ENCODE results near the gene CALCOCO1. TPM values are rescaled to one million over a fixed set of nuclear protein-coding genes. Genes with fewer than 3 reads are reported as not detected.

CALCOCO1 gene
- total RNA-seq, 1 donor from 2014 or later = 25.3 TPM

- Histone ChIP-seq H3K4me1 (peaks cover 28% of the 10 kb centered on the region), H3K27me3 (peaks cover 100% of the 10 kb centered on the region), H3K9me3 (ENCODE audit: low read depth) (no peaks in the 10 kb centered on the region), H3K4me3 (no peak overlapping the region), H3K79me2 (ENCODE audit: low read depth) (no peaks in the 10 kb centered on the region), H3K4me2 (peak overlapping the region; percentile 77), H3K27ac (no peak overlapping the region), H3F3A (ENCODE audit: low read depth) (peaks cover 31% of the 10 kb centered on the region), H3K9ac (no peak overlapping the region), H4K20me1 (ENCODE audit: low read depth) (peaks cover 7% of the 10 kb centered on the region), H2AFZ (replicated peaks) (no peak overlapping the region), H3K36me3 (no peaks in the 10 kb centered on the region)
- Mint-ChIP-seq H3K4me1 (peaks cover 27% of the 10 kb centered on the region), H3K9me3 (no peaks in the 10 kb centered on the region), H3K27ac (no peak overlapping the region), H3K4me3 (peak overlapping the region; percentile 69), H3K27me3 (ENCODE audit: insufficient read depth, low read depth) (peaks cover 43% of the 10 kb centered on the region), H3K36me3 (no peaks in the 10 kb centered on the region)
- TF ChIP-seq EZH2 (IDR thresholded peaks at IDR 0.05) = no peak
- DNase-seq (ENCODE audit: low spot score) = peak; percentile 81
Measured at GRCh38 chr12:53737093-53737808, 10.0 kb upstream of the CALCOCO1 start.

GRCh38 chr12:53736592-53736991 is 9.3 kb upstream of the CALCOCO1 start:
- Histone ChIP-seq H2AFZ (replicated peaks) (no peak overlapping the region), H3K79me2 (ENCODE audit: low read depth) (no peaks in the 10 kb centered on the region), H3K27me3 (peaks cover 100% of the 10 kb centered on the region), H3K36me3 (no peaks in the 10 kb centered on the region), H3K4me2 (peak overlapping the region; percentile 77), H3K4me1 (peaks cover 28% of the 10 kb centered on the region), H3K9me3 (ENCODE audit: low read depth) (no peaks in the 10 kb centered on the region), H3K9ac (no peak overlapping the region), H3K4me3 (no peak overlapping the region), H3K27ac (no peak overlapping the region), H4K20me1 (ENCODE audit: low read depth) (peaks cover 7% of the 10 kb centered on the region), H3F3A (ENCODE audit: low read depth) (peaks cover 31% of the 10 kb centered on the region)
- Mint-ChIP-seq H3K27me3 (ENCODE audit: insufficient read depth, low read depth) (peaks cover 38% of the 10 kb centered on the region), H3K36me3 (no peaks in the 10 kb centered on the region), H3K27ac (no peak overlapping the region), H3K9me3 (no peaks in the 10 kb centered on the region), H3K4me1 (peaks cover 27% of the 10 kb centered on the region), H3K4me3 (peak overlapping the region; percentile 31)
- DNase-seq (ENCODE audit: low spot score) = no peak
- TF ChIP-seq EZH2phosphoT487 (IDR thresholded peaks at IDR 0.05) = no peak
- no peak for TF ChIP-seq EZH2 (IDR thresholded peaks at IDR 0.05)
- no peak for TF ChIP-seq CTCF (IDR thresholded peaks at IDR 0.05)

GRCh38 chr12:53735556-53735955 is 8.3 kb upstream of the CALCOCO1 start:
- peaks cover 28% of the 10 kb centered on the region for H3K4me1 ChIP-seq

More at GRCh38 chr12:53735556-53735955, 8.3 kb upstream of the CALCOCO1 start:
- TF ChIP-seq EZH2 (IDR thresholded peaks at IDR 0.05) (no peak), EZH2phosphoT487 (IDR thresholded peaks at IDR 0.05) (no peak), CTCF (IDR thresholded peaks at IDR 0.05) (no peak)
- Histone ChIP-seq H3K9ac (no peak overlapping the region), H3K4me3 (no peak overlapping the region), H3K27me3 (peaks cover 96% of the 10 kb centered on the region), H4K20me1 (ENCODE audit: low read depth) (peaks cover 7% of the 10 kb centered on the region), H3K36me3 (no peaks in the 10 kb centered on the region), H3K79me2 (ENCODE audit: low read depth) (no peaks in the 10 kb centered on the region), H3K4me2 (no peak overlapping the region), H3F3A (ENCODE audit: low read depth) (peaks cover 26% of the 10 kb centered on the region), H2AFZ (replicated peaks) (no peak overlapping the region), H3K27ac (no peak overlapping the region), H3K9me3 (ENCODE audit: low read depth) (no peaks in the 10 kb centered on the region)
- H3K27ac Mint-ChIP-seq = no peak overlapping the region
- H3K4me3 Mint-ChIP-seq = no peak overlapping the region
- no peaks in the 10 kb centered on the region for H3K36me3 Mint-ChIP-seq
- no peak for DNase-seq (ENCODE audit: low spot score)
- peaks cover 27% of the 10 kb centered on the region for H3K4me1 Mint-ChIP-seq
- H3K27me3 Mint-ChIP-seq (ENCODE audit: insufficient read depth, low read depth) = peaks cover 37% of the 10 kb centered on the region
- H3K9me3 Mint-ChIP-seq = no peaks in the 10 kb centered on the region
